HCT116 (cell line): ENCODE results near the gene DIO3. TPM values are rescaled to one million over a fixed set of nuclear protein-coding genes. Genes with fewer than 3 reads are reported as not detected.

Experiments used
- ATAC-seq: fragments of 200-7000 bp; cut with Tn5 transposase; 2 replicates; pipeline ENCODE4 v1.9.1; 2020; ENCODE audit warnings: mild to moderate bottlenecking, moderate library complexity
- BruUV-seq: library from RNA; stranded (reverse); fragments of 400-500 nt; replicated peaks from 2 replicates; lab custom pipeline; 2021; lab: Mats Ljungman, UMichigan
- CTCF ChIA-PET: fragments of 300-600 bp; sonication (Branson Sonifier 250); formaldehyde crosslinking; loops from one replicate; lab custom pipeline; 2021; ENCODE audit warnings: antibody characterized with exemption; lab: Charles Lee
- POLR2A ChIA-PET: fragments of 300-600, 350-600 bp; sonication (Branson Sonifier 250); formaldehyde crosslinking; loops from one replicate; lab custom pipeline; 2021; ENCODE audit warnings: antibody characterized with exemption; lab: Charles Lee
- RAD21 ChIA-PET, 2 experiments: fragments of 300-600 bp; sonication (Branson Sonifier 250); formaldehyde crosslinking; loops; one replicate each; lab custom pipeline; 2023; ENCODE audit warnings: low total read pairs in 2 of 2; ENCODE audit not compliant: uncharacterized antibody in 2 of 2, unreplicated experiment in 2 of 2, low non-redundant PET in 1 of 2; lab: Charles Lee
- DNase-seq: peaks from one replicate; pipeline ENCODE4 v3.0.0-alpha.2; 2010; ENCODE audit warnings: low read depth, low spot score
- H2AFZ ChIP-seq: fragments of 200-600 bp; shearing (Covaris generic), sonication (generic); 2 replicates; pipeline ENCODE4 v1.6.1; 2017; ENCODE audit warnings: low read depth, mixed run types, mixed read lengths, antibody characterized with exemption, low read length; ENCODE audit not compliant: poor library complexity, severe bottlenecking
- H3K27ac ChIP-seq: 2 replicates; pipeline ENCODE4 v1.5.1; 2012; ENCODE audit warnings: low read depth, low read length
- H3K27me3 ChIP-seq: fragments of 200-600 bp; sonication (generic); 2 replicates; pipeline ENCODE4 v1.6.1; 2016; ENCODE audit warnings: mixed run types, low read length, mixed read lengths; ENCODE audit not compliant: insufficient read depth
- H3K36me3 ChIP-seq, 2 experiments: fragments of 200-500 bp in 1 of 2; fragments of 200-600 bp in 1 of 2; sonication (Bioruptor generic) in 1 of 2; sonication (generic) in 1 of 2; 2 replicates each; pipeline versions ENCODE4 v1.5.1 to v1.6.1; 2014 to 2016; ENCODE audit warnings: low read length in 2 of 2, inconsistent platforms in 1 of 2, mixed read lengths in 1 of 2, mixed run types in 1 of 2; ENCODE audit not compliant: insufficient read depth in 2 of 2, control insufficient read depth in 1 of 2
- H3K4me1 ChIP-seq, 2 experiments: fragments of 200-600 bp in 1 of 2; sonication (generic) in 1 of 2; 2 replicates each; pipeline versions ENCODE4 v1.5.1 to v1.6.1; 2012 to 2017; ENCODE audit warnings: low read length in 2 of 2, inconsistent platforms in 1 of 2, mild to moderate bottlenecking in 1 of 2, mixed read lengths in 1 of 2, mixed run types in 1 of 2, moderate library complexity in 1 of 2; ENCODE audit not compliant: insufficient read depth in 2 of 2, control insufficient read depth in 1 of 2
- H3K4me2 ChIP-seq: fragments of 200-600 bp; sonication (generic); 2 replicates; pipeline ENCODE4 v1.6.1; 2017; ENCODE audit warnings: mixed run types, low read length, mixed read lengths
- H3K4me3 ChIP-seq, 2 experiments: fragments of 200-600 bp in 1 of 2; sonication (generic) in 1 of 2; replicated peaks in 1 of 2; 2 replicates each; pipeline ENCODE4 v1.5.1; 2011 to 2016; ENCODE audit warnings: low read length in 2 of 2, control low read depth in 1 of 2, low read depth in 1 of 2, mild to moderate bottlenecking in 1 of 2, mixed read lengths in 1 of 2, mixed run types in 1 of 2
- H3K79me2 ChIP-seq: fragments of 200-600 bp; sonication (generic); 2 replicates; pipeline ENCODE4 v1.6.1; 2017; ENCODE audit warnings: mild to moderate bottlenecking, mixed run types, low read length, moderate library complexity, mixed read lengths; ENCODE audit not compliant: insufficient read depth
- H3K9ac ChIP-seq: fragments of 200-600 bp; sonication (generic); 2 replicates; pipeline ENCODE4 v1.6.1; 2016; ENCODE audit warnings: low read length, mixed read lengths
- H3K9me2 ChIP-seq: fragments of 200-600 bp; sonication (generic), shearing (Covaris generic); 2 replicates; pipeline ENCODE4 v1.6.1; 2017; ENCODE audit warnings: mixed run types, mild to moderate bottlenecking, moderate library complexity; ENCODE audit not compliant: insufficient read depth
- H3K9me3 ChIP-seq, 2 experiments: fragments of 200-500 bp in 1 of 2; fragments of 200-600 bp in 1 of 2; sonication (Bioruptor generic) in 1 of 2; sonication (generic) in 1 of 2; 2 replicates each; pipeline ENCODE4 v1.6.1; 2014 to 2017; ENCODE audit warnings: low read length in 2 of 2, mixed read lengths in 2 of 2, inconsistent platforms in 1 of 2, low read depth in 1 of 2, mild to moderate bottlenecking in 1 of 2, mixed run types in 1 of 2, moderate library complexity in 1 of 2; ENCODE audit not compliant: control insufficient read depth in 1 of 2, insufficient read depth in 1 of 2
- H4K20me1 ChIP-seq: fragments of 200-600 bp; sonication (generic), shearing (Covaris generic); 2 replicates; pipeline ENCODE4 v1.6.1; 2017; ENCODE audit warnings: mixed run types, mild to moderate bottlenecking, moderate library complexity; ENCODE audit not compliant: insufficient read depth
- CTCF ChIP-seq, 3 experiments: fragments of 200-600 bp in 1 of 3; sonication (generic) in 1 of 3; IDR thresholded peaks in 2 of 3; conservative IDR thresholded peaks in 1 of 3; 2 replicates each; pipeline ENCODE4 v1.5.1; 2012 to 2017; ENCODE audit warnings: low read depth in 2 of 3, low read length in 2 of 3, antibody characterized with exemption in 1 of 3, borderline replicate concordance in 1 of 3, control low read depth in 1 of 3, mild to moderate bottlenecking in 1 of 3, mixed read lengths in 1 of 3, mixed run types in 1 of 3, moderate library complexity in 1 of 3; ENCODE audit not compliant: insufficient read depth in 1 of 3
- POLR2AphosphoS5 ChIP-seq: IDR thresholded peaks from 2 replicates; pipeline ENCODE4 v1.6.1; 2011; ENCODE audit warnings: mild to moderate bottlenecking, low read depth, low read length, moderate library complexity
- TCF7L2 ChIP-seq: IDR thresholded peaks from 2 replicates; pipeline ENCODE4 v1.7.0; 2011; ENCODE audit warnings: borderline replicate concordance, inconsistent platforms; ENCODE audit not compliant: insufficient read depth, insufficient read length; ENCODE audit errors: extremely low read depth
- intact Hi-C: fragments of 100-400 bp; cut with micrococcal nuclease; formaldehyde crosslinking; loops from 2 replicates; pipeline ENCODE4 v1.10.0; 2022
- total RNA-seq: library from RNA; stranded (reverse); gene quantifications from one replicate; pipeline ENCODE4 v1.2.1, GENCODE V29; 2021; ENCODE audit not compliant: unreplicated experiment

DIO3 gene
- total RNA-seq, 1 experiment from 2014 or later = 0.34 TPM

- Histone ChIP-seq H3K79me2 (no peaks in the 10 kb centered on the region), H3K9ac (no peak overlapping the region), H3K27me3 (no peaks in the 10 kb centered on the region), H3K4me3 (no peak overlapping the region), H3K4me2 (no peak overlapping the region), H3K36me3 (no peaks in the 10 kb centered on the region)
- DNase-seq = no peak
- no peak for TF ChIP-seq CTCF (IDR thresholded peaks at IDR 0.05 in 2 of 3, conservative IDR thresholded peaks at IDR 0.05 in 1 of 3; ENCODE audit: borderline replicate concordance in 1 of 3, insufficient read depth in 1 of 3, low read depth in 2 of 3, low read length in 2 of 3)
- TF ChIP-seq, all 23 proteins: peak for 0
- H2AFZ ChIP-seq = no peak overlapping the region
- no peaks in the 10 kb centered on the region for H3K9me3 ChIP-seq
- no TSS peak for BruUV-seq
- no peak overlapping the region for H3K27ac ChIP-seq
- no peaks in the 10 kb centered on the region for H4K20me1 ChIP-seq
- ChIA-PET RAD21 (no interaction called here), POLR2A (no interaction called here), CTCF (no interaction called here)
- H3K4me1 ChIP-seq = no peaks in the 10 kb centered on the region
- no peak for ATAC-seq
- no peaks in the 10 kb centered on the region for H3K9me2 ChIP-seq
- intact Hi-C loops = no loop called here
Observed at GRCh38 chr14:101542391-101542790, 18.9 kb upstream of the DIO3 start.

GRCh38 chr14:101543814-101544213 is 17.5 kb upstream of the DIO3 start:
- no peak for DNase-seq
- RAD21 ChIA-PET = no interaction called here

More at GRCh38 chr14:101543814-101544213, 17.5 kb upstream of the DIO3 start:
- H3K36me3 ChIP-seq = no peaks in the 10 kb centered on the region
- POLR2A ChIA-PET = no interaction called here
- TF ChIP-seq TCF7L2 (no peak), POLR2AphosphoS5 (no peak)
- TF ChIP-seq, all 23 proteins: peak for 0
- H3K27me3 ChIP-seq = no peaks in the 10 kb centered on the region
- intact Hi-C loops = no loop called here
- no peak overlapping the region for H3K27ac ChIP-seq
- no peak for ATAC-seq
- H3K79me2 ChIP-seq = no peaks in the 10 kb centered on the region
- H3K9ac ChIP-seq = no peak overlapping the region
- H2AFZ ChIP-seq = no peak overlapping the region
- no TSS peak for BruUV-seq
- H3K4me3 ChIP-seq = no peak overlapping the region
- H3K9me2 ChIP-seq = no peaks in the 10 kb centered on the region
- CTCF ChIA-PET = no interaction called here
- no peaks in the 10 kb centered on the region for H4K20me1 ChIP-seq
- H3K4me1 ChIP-seq = no peaks in the 10 kb centered on the region
- H3K9me3 ChIP-seq = no peaks in the 10 kb centered on the region
- no peak overlapping the region for H3K4me2 ChIP-seq
